HEK293 (cell line): Measurements from ENCODE around the gene MCRIP2.

Source experiments
- BCL11B ChIP-seq: fragments of 450-650 bp; formaldehyde crosslinking; IDR thresholded peaks from 2 replicates; pipeline ENCODE4 v1.5.1; 2016; ENCODE audit warnings: low read depth, missing biosample characterization, missing genetic modification characterization
- GLIS1 ChIP-seq: fragments of 450-650 bp; formaldehyde crosslinking; IDR thresholded peaks from 2 replicates; pipeline ENCODE4 v1.5.1; 2016; ENCODE audit warnings: missing biosample characterization, missing genetic modification characterization
- HIC1 ChIP-seq: fragments of 450-650 bp; formaldehyde crosslinking; IDR thresholded peaks from 2 replicates; pipeline ENCODE4 v1.5.1; 2016; ENCODE audit warnings: missing biosample characterization, missing genetic modification characterization
- HOXA7 ChIP-seq: sonication (generic); formaldehyde crosslinking; IDR thresholded peaks from 2 replicates; pipeline ENCODE4 v1.8.1; 2022; ENCODE audit warnings: missing genetic modification reagents, borderline replicate concordance
- KLF7 ChIP-seq: fragments of 450-650 bp; formaldehyde crosslinking; IDR thresholded peaks from 2 replicates; pipeline ENCODE4 v1.5.1; 2016; ENCODE audit warnings: missing biosample characterization, missing genetic modification characterization, borderline replicate concordance
- KLF9 ChIP-seq: fragments of 450-650 bp; formaldehyde crosslinking; IDR thresholded peaks from 2 replicates; pipeline ENCODE4 v1.5.1; 2016; ENCODE audit warnings: missing biosample characterization, missing genetic modification characterization, low read depth
- OSR2 ChIP-seq: fragments of 450-650 bp; formaldehyde crosslinking; IDR thresholded peaks from 2 replicates; pipeline ENCODE4 v1.5.1; 2016; ENCODE audit warnings: missing biosample characterization, missing genetic modification characterization
- YY2 ChIP-seq: fragments of 450-650 bp; formaldehyde crosslinking; IDR thresholded peaks from 2 replicates; pipeline ENCODE4 v1.5.1; 2016; ENCODE audit warnings: missing biosample characterization, missing genetic modification characterization
- ZEB2 ChIP-seq: fragments of 450-650 bp; formaldehyde crosslinking; IDR thresholded peaks from 2 replicates; pipeline ENCODE4 v1.5.1; 2016; ENCODE audit warnings: missing biosample characterization, missing genetic modification characterization
- ZNF114 ChIP-seq: fragments of 450-650 bp; formaldehyde crosslinking; IDR thresholded peaks from 2 replicates; pipeline ENCODE4 v1.5.0; 2017; ENCODE audit warnings: missing biosample characterization, missing genetic modification characterization
- ZNF335 ChIP-seq: fragments of 450-650 bp; formaldehyde crosslinking; conservative IDR thresholded peaks from 2 replicates; pipeline ENCODE4 v1.5.1; 2016; ENCODE audit warnings: missing biosample characterization, missing genetic modification characterization
- ZNF391 ChIP-seq: fragments of 450-650 bp; formaldehyde crosslinking; IDR thresholded peaks from 2 replicates; pipeline ENCODE4 v1.5.1; 2016; ENCODE audit warnings: low read depth, missing biosample characterization, missing genetic modification characterization, borderline replicate concordance
- ZNF433 ChIP-seq: fragments of 450-650 bp; formaldehyde crosslinking; IDR thresholded peaks from 2 replicates; pipeline ENCODE4 v1.5.1; 2016; ENCODE audit warnings: missing biosample characterization, missing genetic modification characterization, low read depth
- ZNF48 ChIP-seq: fragments of 450-650 bp; formaldehyde crosslinking; IDR thresholded peaks from 2 replicates; pipeline ENCODE4 v1.5.1; 2016; ENCODE audit warnings: missing biosample characterization, missing genetic modification characterization
- ZNF501 ChIP-seq: fragments of 450-650 bp; formaldehyde crosslinking; IDR thresholded peaks from 2 replicates; pipeline ENCODE4 v1.5.1; 2016; ENCODE audit warnings: missing biosample characterization, missing genetic modification characterization
- ZNF510 ChIP-seq: fragments of 450-650 bp; formaldehyde crosslinking; IDR thresholded peaks from 2 replicates; pipeline ENCODE4 v1.5.1; 2018; ENCODE audit warnings: mild to moderate bottlenecking, missing genetic modification characterization, missing biosample characterization; ENCODE audit not compliant: insufficient replicate concordance
- ZNF544 ChIP-seq: fragments of 450-650 bp; formaldehyde crosslinking; IDR thresholded peaks from 2 replicates; pipeline ENCODE4 v1.5.0; 2017; ENCODE audit warnings: missing biosample characterization, missing genetic modification characterization
- ZNF610 ChIP-seq: fragments of 450-650 bp; formaldehyde crosslinking; IDR thresholded peaks from 2 replicates; pipeline ENCODE4 v1.5.1; 2016; ENCODE audit warnings: missing biosample characterization, missing genetic modification characterization, borderline replicate concordance
- ZNF776 ChIP-seq: fragments of 450-650 bp; formaldehyde crosslinking; IDR thresholded peaks from 2 replicates; pipeline ENCODE4 v1.5.0; 2017; ENCODE audit warnings: missing biosample characterization, missing genetic modification characterization, borderline replicate concordance
- ZNF777 ChIP-seq: fragments of 450-650 bp; formaldehyde crosslinking; IDR thresholded peaks from 2 replicates; pipeline ENCODE4 v1.5.1; 2017; ENCODE audit warnings: missing biosample characterization, missing genetic modification characterization, borderline replicate concordance
- ZNF785 ChIP-seq: fragments of 450-650 bp; formaldehyde crosslinking; IDR thresholded peaks from 2 replicates; pipeline ENCODE4 v1.5.1; 2016; ENCODE audit warnings: missing biosample characterization, missing genetic modification characterization
- ZSCAN5A ChIP-seq: fragments of 450-650 bp; formaldehyde crosslinking; IDR thresholded peaks from 2 replicates; pipeline ENCODE4 v1.5.1; 2016; ENCODE audit warnings: missing biosample characterization, missing genetic modification characterization
- TF ChIP-seq, protein P1 (sequence below): fragments of 450-650 bp; formaldehyde crosslinking; IDR thresholded peaks from 2 replicates; pipeline ENCODE4 v1.5.1; 2016; ENCODE audit warnings: missing biosample characterization, missing genetic modification characterization
- TF ChIP-seq, protein P2 (sequence below): fragments of 450-650 bp; formaldehyde crosslinking; IDR thresholded peaks from 2 replicates; pipeline ENCODE4 v1.5.1; 2016; ENCODE audit warnings: missing biosample characterization, missing genetic modification characterization
- TF ChIP-seq, protein P3 (sequence below): fragments of 450-650 bp; formaldehyde crosslinking; IDR thresholded peaks from 2 replicates; pipeline ENCODE4 v1.5.1; 2016; ENCODE audit warnings: missing biosample characterization, missing genetic modification characterization
- TF ChIP-seq, protein P4 (sequence below): fragments of 450-650 bp; formaldehyde crosslinking; optimal IDR thresholded peaks from 2 replicates; pipeline ENCODE3; 2016; ENCODE audit warnings: missing biosample characterization, mild to moderate bottlenecking, missing genetic modification characterization
- TF ChIP-seq, protein P5 (sequence below): fragments of 450-650 bp; formaldehyde crosslinking; IDR thresholded peaks from 2 replicates; pipeline ENCODE4 v1.5.1; 2016; ENCODE audit warnings: missing biosample characterization, missing genetic modification characterization

Gene MCRIP2

GRCh38 chr16:648781-649589 is 7.4 kb downstream of the MCRIP2 start, which contains the start of gene WDR90 (continued):
- peak; percentile 98 for TF ChIP-seq HIC1 (tag by site-specific recombination)
- TF ChIP-seq ZNF433 (tag by site-specific recombination): no peak
- TF ChIP-seq, protein P1, sequence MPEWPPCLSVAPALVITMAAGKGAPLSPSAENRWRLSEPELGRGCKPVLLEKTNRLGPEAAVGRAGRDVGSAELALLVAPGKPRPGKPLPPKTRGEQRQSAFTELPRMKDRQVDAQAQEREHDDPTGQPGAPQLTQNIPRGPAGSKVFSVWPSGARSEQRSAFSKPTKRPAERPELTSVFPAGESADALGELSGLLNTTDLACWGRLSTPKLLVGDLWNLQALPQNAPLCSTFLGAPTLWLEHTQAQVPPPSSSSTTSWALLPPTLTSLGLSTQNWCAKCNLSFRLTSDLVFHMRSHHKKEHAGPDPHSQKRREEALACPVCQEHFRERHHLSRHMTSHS (tag by site-specific recombination): no peak
- peak; percentile 97 for TF ChIP-seq GLIS1 (tag by site-specific recombination)
- TF ChIP-seq, protein P2, sequence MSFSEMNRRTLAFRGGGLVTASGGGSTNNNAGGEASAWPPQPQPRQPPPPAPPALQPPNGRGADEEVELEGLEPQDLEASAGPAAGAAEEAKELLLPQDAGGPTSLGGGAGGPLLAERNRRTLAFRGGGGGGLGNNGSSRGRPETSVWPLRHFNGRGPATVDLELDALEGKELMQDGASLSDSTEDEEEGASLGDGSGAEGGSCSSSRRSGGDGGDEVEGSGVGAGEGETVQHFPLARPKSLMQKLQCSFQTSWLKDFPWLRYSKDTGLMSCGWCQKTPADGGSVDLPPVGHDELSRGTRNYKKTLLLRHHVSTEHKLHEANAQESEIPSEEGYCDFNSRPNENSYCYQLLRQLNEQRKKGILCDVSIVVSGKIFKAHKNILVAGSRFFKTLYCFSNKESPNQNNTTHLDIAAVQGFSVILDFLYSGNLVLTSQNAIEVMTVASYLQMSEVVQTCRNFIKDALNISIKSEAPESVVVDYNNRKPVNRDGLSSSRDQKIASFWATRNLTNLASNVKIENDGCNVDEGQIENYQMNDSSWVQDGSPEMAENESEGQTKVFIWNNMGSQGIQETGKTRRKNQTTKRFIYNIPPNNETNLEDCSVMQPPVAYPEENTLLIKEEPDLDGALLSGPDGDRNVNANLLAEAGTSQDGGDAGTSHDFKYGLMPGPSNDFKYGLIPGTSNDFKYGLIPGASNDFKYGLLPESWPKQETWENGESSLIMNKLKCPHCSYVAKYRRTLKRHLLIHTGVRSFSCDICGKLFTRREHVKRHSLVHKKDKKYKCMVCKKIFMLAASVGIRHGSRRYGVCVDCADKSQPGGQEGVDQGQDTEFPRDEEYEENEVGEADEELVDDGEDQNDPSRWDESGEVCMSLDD (tag by site-specific recombination): 0 out of 2 replicates have a peak, but pooled peaks have one; percentile 37
- peak; percentile 77 for TF ChIP-seq BCL11B (tag by site-specific recombination)
- peak; percentile 97 for TF ChIP-seq YY2
- TF ChIP-seq ZNF391: peak; percentile 66; the same call in 1 of the 2 replicates
- TF ChIP-seq, protein P3, sequence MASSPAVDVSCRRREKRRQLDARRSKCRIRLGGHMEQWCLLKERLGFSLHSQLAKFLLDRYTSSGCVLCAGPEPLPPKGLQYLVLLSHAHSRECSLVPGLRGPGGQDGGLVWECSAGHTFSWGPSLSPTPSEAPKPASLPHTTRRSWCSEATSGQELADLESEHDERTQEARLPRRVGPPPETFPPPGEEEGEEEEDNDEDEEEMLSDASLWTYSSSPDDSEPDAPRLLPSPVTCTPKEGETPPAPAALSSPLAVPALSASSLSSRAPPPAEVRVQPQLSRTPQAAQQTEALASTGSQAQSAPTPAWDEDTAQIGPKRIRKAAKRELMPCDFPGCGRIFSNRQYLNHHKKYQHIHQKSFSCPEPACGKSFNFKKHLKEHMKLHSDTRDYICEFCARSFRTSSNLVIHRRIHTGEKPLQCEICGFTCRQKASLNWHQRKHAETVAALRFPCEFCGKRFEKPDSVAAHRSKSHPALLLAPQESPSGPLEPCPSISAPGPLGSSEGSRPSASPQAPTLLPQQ (tag by site-specific recombination): peak; percentile 71; the same call in 1 of the 2 replicates
- no peak for TF ChIP-seq ZNF48
- 0 out of 2 replicates have a peak, but pooled peaks have one; percentile 28 for TF ChIP-seq ZNF501 (tag by site-specific recombination)
- TF ChIP-seq, protein P4, sequence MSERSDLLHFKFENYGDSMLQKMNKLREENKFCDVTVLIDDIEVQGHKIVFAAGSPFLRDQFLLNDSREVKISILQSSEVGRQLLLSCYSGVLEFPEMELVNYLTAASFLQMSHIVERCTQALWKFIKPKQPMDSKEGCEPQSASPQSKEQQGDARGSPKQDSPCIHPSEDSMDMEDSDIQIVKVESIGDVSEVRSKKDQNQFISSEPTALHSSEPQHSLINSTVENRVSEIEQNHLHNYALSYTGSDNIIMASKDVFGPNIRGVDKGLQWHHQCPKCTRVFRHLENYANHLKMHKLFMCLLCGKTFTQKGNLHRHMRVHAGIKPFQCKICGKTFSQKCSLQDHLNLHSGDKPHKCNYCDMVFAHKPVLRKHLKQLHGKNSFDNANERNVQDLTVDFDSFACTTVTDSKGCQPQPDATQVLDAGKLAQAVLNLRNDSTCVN: peak; percentile 83
- no peak for TF ChIP-seq HOXA7 (CRISPR knock-in tag)
- TF ChIP-seq ZNF510: no peak
- TF ChIP-seq, protein P5, sequence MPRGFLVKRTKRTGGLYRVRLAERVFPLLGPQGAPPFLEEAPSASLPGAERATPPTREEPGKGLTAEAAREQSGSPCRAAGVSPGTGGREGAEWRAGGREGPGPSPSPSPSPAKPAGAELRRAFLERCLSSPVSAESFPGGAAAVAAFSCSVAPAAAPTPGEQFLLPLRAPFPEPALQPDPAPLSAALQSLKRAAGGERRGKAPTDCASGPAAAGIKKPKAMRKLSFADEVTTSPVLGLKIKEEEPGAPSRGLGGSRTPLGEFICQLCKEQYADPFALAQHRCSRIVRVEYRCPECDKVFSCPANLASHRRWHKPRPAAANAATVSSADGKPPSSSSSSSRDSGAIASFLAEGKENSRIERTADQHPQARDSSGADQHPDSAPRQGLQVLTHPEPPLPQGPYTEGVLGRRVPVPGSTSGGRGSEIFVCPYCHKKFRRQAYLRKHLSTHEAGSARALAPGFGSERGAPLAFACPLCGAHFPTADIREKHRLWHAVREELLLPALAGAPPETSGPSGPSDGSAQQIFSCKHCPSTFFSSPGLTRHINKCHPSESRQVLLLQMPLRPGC: no peak
- peak; percentile 88 for TF ChIP-seq KLF9
- TF ChIP-seq ZNF777 (tag by site-specific recombination): no peak
- TF ChIP-seq ZNF544 (tag by site-specific recombination): no peak
- TF ChIP-seq ZNF610: peak; percentile 66; the same call in 1 of the 2 replicates
- TF ChIP-seq ZNF335 (tag by site-specific recombination): peak; percentile 79
- peak; percentile 22; the same call in 1 of the 2 replicates for TF ChIP-seq OSR2 (tag by site-specific recombination)
- TF ChIP-seq ZSCAN5A (tag by site-specific recombination): peak; percentile 64; the same call in 1 of the 2 replicates
- peak; percentile 41 for TF ChIP-seq ZEB2 (tag by site-specific recombination)
- no peak for TF ChIP-seq ZNF776
- no peak; the same call in 1 of the 2 replicates for TF ChIP-seq ZNF785 (tag by site-specific recombination)
- 0 out of 2 replicates have a peak, but pooled peaks have one; percentile 56 for TF ChIP-seq KLF7 (tag by site-specific recombination)
- TF ChIP-seq ZNF114 (tag by site-specific recombination): no peak
